Muscle layer of colon (tissue), 2 donors: ENCODE results near the gene BAG5.

Experiments
- H3K27ac ChIP-seq: one replicate; pipeline ENCODE4 v1.7.0; 2013; ENCODE audit warnings: low read depth, mild to moderate bottlenecking, low read length, moderate library complexity
- H3K27me3 ChIP-seq, 2 donors: one replicate each; pipeline ENCODE4 v1.7.0; 2013; ENCODE audit warnings: low read length in 2 of 2, mild to moderate bottlenecking in 2 of 2; ENCODE audit not compliant: insufficient read depth in 2 of 2, control insufficient read depth in 1 of 2
- H3K36me3 ChIP-seq: one replicate; pipeline ENCODE4 v1.7.0; 2013; ENCODE audit warnings: mild to moderate bottlenecking, low read length; ENCODE audit not compliant: insufficient read depth
- H3K4me1 ChIP-seq: one replicate; pipeline ENCODE4 v1.7.0; 2013; ENCODE audit warnings: mild to moderate bottlenecking, low read length; ENCODE audit not compliant: insufficient read depth
- H3K4me3 ChIP-seq, 2 donors: one replicate each; pipeline ENCODE4 v1.7.0; 2013; ENCODE audit warnings: low read length in 2 of 2, low read depth in 1 of 2, mild to moderate bottlenecking in 1 of 2, moderate library complexity in 1 of 2
- H3K9ac ChIP-seq: one replicate; pipeline ENCODE4 v1.7.0; 2013; ENCODE audit warnings: low read length
- H3K9me3 ChIP-seq: one replicate; pipeline ENCODE4 v1.7.0; 2013; ENCODE audit warnings: mild to moderate bottlenecking, low read length
- donor health status: abdominal sarcoma.
- donor health status: Adenocarcinoma of cecum.

BAG5 gene

DNA sequence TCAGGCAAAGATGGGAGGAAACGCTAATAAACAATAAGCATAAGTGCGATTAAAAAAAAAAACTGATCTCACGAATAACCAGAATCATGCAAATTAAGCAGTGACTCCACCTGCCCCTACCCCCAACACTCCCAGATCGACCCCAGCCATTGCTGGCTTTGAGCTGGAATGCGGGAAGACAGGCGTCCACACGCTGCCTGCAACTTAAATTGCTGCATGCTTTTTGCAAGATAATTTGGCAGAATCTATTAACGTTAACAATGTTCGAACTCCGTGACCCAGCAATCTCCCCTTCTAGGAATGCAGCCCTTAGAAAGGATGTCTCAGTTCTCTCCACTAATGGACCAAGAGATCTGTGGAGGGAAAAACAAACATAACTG is 38.9 kb downstream of the BAG5 start:
- no peak overlapping the region for H3K9ac ChIP-seq
- peaks cover 70% of the 10 kb centered on the region for H3K4me1 ChIP-seq
- H3K4me3 ChIP-seq, result peak overlapping the region in 1 of 2 donors; percentile 41
- H3K27me3 ChIP-seq, result no peaks in the 10 kb centered on the region
- peak overlapping the region; percentile 59 for H3K27ac ChIP-seq
- no peaks in the 10 kb centered on the region for H3K9me3 ChIP-seq
- peaks cover 15% of the 10 kb centered on the region for H3K36me3 ChIP-seq

DNA sequence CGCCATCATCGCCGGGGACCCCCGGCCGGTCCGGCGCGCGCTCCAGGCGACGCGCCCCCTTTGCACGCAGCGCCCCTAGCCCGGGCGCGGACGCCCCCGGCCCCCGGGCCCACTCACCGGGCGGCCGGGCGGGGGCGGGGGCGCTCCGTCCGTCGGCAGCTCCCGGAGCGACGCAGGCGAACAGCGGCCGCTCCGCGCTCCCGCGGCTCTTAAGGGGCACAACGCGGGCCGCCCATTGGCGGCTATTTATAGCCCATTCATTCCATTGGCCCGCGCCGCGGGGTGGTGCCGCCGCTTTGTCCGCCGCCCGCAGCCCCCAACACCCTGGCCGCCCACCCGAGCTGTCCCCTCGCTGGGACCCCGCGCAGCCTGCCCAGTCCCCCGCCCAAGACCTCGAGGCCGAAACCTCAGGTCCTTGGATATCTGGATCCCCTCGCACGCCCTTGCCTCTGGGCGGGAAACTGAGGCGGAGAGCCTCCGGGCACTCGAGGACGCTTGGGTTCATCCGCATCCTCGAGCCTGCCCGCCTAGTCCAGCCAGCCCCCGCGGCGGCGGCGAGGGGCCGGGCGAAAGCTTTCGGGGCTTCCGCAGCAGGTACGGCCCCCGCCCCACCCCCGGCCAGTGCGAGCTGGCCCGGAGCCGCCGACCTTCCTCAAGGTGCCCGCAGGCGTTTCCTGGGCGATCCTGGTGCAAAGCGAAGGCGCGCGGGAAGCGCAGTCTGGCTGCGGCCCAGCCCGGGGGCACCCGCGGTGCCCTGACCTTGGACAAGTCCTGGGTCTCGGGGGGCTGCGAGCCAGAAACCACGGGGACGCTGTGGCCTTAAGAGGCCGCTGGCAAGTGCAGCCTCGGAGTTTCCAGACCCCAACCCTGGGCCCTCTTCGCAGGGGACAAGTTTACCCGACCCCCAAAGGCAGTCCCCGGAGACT is 39.5 kb downstream of the BAG5 start, which contains the start of gene CKB:
Gene CKB (minus strand): TSS at position 182 of the 926 bp plus-strand sequence. CDS start 337 bp downstream, outside the sequence.
- Histone ChIP-seq H3K4me3 (peak within 1 kb of the TSS; percentile 66 to 71), H3K27ac (peak within 1 kb of the TSS; percentile 86), H3K9ac (peak within 1 kb of the TSS; percentile 57), H3K9me3 (no peaks in the 10 kb centered on the region), H3K36me3 (peaks cover 15% of the 10 kb centered on the region), H3K27me3 (no peaks in the 10 kb centered on the region), H3K4me1 (peaks cover 70% of the 10 kb centered on the region)

DNA sequence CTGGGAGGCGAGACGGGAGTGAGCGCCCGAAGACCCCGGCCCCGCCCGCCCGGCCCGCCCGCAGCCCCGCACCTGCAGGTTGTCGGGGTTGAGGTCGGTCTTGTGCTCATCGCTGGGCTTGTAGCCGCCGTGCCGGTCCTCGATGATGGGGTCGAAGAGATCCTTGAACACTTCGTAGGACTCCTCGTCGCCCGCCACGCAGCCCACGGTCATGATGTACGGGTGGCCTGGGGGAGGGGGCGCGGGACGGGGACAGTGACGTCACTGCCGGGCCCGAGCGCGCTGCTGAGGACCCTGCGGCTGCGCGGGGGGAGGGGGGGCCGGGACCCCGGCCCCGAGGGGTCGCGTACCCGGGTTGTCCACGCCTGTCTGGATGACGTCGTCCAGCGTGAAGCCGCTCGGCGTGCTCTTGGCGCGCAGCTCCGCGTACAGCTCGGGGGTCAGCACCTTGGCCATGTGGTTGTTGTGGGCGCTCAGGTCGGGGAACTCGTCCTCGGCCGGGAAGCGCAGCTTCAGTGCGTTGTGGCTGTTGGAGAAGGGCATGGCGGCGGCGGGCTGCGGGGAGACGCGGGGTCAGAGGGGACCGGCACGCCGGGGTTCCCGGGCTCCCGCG is 40.4 kb downstream of the BAG5 start:
- H3K27ac ChIP-seq, result peak overlapping the region; percentile 86
- H3K27me3 ChIP-seq, result no peaks in the 10 kb centered on the region
- peak overlapping the region; percentile 62 to 71 for H3K4me3 ChIP-seq
- peak overlapping the region; percentile 57 for H3K9ac ChIP-seq
- no peaks in the 10 kb centered on the region for H3K9me3 ChIP-seq
- peaks cover 70% of the 10 kb centered on the region for H3K4me1 ChIP-seq
- H3K36me3 ChIP-seq, result peaks cover 15% of the 10 kb centered on the region

DNA sequence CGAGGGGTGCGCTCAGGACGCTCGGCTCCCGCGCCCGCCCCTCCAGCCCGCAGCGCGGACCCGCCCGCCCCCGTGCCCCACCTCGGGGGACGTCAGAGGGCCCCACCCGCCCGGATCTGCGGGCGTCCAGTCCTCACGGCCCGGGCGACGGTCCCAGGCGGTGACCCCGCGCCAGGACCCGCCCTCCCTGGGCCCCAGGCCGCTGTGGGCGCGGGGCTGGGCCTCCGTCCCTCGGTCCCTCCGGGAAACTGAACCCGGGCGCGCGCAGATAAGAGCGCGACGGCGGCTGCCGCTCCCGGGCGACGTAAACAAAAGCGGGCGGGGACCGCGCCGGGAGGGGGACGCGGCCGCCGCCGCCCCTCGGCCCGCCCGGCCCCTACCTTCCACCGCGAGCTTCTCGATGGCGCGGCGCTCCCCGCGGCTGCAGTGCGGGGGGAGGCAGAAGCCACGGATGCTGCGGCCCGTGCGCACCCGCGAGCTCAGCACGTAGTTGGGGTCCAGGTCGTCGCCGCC is 41.0 kb downstream of the BAG5 start:
- H3K27ac ChIP-seq, result peak overlapping the region; percentile 86
- H3K9ac ChIP-seq, result no peak overlapping the region
- H3K4me1 ChIP-seq, result peaks cover 65% of the 10 kb centered on the region
- no peaks in the 10 kb centered on the region for H3K27me3 ChIP-seq
- no peaks in the 10 kb centered on the region for H3K9me3 ChIP-seq
- peak overlapping the region; percentile 62 to 65 for H3K4me3 ChIP-seq
- H3K36me3 ChIP-seq, result peaks cover 15% of the 10 kb centered on the region

DNA sequence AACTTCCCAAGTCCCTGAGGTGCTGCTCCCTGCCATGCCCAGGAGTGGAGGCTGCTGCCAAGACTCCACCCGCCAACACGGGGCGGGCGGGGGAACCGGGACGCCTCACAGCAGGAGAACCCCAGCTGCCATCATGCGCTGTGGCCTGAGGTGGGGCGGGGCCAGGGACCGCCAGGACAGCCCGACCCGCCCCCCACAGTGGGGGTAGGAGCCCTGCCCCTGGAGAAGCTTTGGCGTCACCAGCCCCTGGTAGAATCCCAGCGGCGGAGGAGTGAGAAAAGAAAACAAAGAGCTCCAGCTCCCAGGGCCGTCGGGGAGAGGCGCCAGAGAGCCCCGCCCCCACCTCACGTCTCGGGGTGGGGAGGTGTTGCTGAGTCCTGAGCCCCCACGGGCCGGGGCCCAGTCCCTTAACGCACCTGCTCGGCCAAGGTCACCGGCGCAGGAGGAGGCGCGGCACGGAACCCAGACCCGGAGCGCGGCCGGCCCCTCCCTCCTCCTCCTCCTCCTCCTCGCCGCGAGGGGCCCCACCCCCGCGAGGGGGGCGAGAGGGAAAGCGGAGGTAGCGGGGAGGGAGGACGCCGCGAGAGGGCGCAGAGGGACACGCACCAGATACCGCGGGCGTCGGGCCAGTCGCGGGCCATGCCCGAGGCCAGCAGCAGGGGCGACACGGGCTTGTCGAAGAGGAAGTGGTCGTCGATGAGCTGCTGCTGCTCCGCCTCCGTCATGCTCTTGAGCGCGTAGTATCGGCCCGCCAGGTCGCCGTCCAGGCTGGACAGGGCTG is 41.6 kb downstream of the BAG5 start:
- Histone ChIP-seq H3K4me3 (peak overlapping the region; percentile 62 to 65), H3K9ac (peak overlapping the region; percentile 27), H3K9me3 (no peaks in the 10 kb centered on the region), H3K36me3 (peaks cover 15% of the 10 kb centered on the region), H3K27me3 (no peaks in the 10 kb centered on the region), H3K27ac (peak overlapping the region; percentile 86), H3K4me1 (peaks cover 60% of the 10 kb centered on the region)

DNA sequence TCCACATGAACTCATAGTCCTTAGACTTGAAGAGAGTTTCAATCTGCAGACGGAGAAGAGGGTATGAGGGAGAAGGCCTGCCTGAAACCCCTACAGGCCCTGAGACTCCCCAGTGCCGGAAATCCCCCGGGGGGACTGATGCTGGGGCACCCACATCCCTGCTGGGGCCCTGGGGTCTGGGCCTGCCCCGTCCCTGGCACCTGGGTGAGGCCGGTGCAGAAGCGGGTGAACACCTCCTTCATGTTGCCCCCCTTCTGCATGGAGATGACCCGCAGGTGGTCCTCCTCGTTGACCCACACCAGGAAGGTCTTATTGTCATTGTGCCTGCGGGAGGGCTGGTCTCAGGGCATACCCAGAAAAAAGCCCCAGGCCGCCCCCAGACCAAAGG is 42.2 kb downstream of the BAG5 start:
- Histone ChIP-seq H3K27ac (peak overlapping the region; percentile 86), H3K4me3 (peak overlapping the region; percentile 34 to 65), H3K27me3 (no peaks in the 10 kb centered on the region), H3K4me1 (peaks cover 54% of the 10 kb centered on the region), H3K9ac (peak overlapping the region; percentile 27), H3K36me3 (peaks cover 15% of the 10 kb centered on the region), H3K9me3 (no peaks in the 10 kb centered on the region)

DNA sequence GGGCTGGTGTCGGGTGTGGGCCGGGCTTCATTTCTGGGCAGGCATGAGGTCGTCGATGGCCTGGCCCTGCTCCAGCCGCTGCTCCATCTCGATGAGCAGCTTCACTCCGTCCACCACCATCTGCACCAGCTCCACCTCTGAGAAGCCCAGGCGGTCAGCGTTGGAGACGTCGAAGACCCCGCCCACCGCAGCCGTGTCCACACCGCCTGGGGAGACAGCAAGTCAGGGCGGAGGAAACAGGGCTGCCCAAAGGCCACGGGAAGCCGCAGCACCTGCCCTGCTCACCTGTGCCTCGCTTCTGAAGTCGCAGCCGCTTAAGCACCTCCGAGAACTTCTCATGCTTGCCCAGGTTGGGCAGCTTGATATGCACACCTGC is 42.6 kb downstream of the BAG5 start:
- Histone ChIP-seq H3K27ac (peak overlapping the region; percentile 86), H3K27me3 (no peaks in the 10 kb centered on the region), H3K4me1 (peaks cover 50% of the 10 kb centered on the region), H3K9ac (peak overlapping the region; percentile 27), H3K36me3 (peaks cover 15% of the 10 kb centered on the region), H3K4me3 (peak overlapping the region; percentile 34 to 65), H3K9me3 (no peaks in the 10 kb centered on the region)

DNA sequence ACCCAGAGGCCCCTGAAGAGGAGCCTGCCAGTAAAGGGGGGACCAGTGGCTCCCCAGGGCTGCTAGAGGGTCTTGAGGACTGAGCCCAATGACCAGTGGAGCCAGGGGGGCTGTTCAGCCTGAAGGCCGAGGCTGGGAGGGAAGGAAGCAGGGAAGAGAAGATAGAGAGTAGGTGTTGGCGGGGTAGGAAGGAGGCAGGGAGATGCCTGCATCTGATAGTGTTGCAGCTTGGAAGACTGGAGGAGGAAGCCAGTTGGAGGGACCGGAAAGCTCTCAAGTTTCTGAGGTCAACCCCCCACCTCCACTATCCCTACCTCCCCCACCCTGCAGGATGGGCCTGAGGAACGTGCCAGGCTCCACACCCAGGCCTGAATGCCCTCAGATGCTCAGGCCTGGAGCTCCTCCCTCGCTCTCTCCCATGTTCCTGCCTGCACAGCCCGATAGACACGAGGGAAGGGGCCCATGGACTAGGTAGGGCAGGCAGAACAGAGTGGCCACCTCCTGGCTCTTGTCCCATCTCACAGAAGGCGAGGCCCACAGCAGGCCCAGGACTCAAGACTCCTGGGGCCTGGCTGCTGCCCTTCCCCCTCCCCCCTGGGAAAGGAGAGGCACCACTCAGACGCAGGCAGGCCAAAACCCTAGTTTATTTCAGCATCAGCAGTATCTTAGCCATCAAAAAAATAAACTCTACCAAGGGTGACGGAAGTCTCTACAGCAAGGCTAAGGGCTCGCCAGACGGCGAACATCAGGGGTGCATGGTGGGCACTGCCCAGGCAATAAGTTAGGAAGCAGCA is 43.2 kb downstream of the BAG5 start:
- H3K27me3 ChIP-seq, result no peaks in the 10 kb centered on the region
- no peak overlapping the region for H3K9ac ChIP-seq
- no peaks in the 10 kb centered on the region for H3K9me3 ChIP-seq
- H3K27ac ChIP-seq, result peak overlapping the region; percentile 86
- H3K36me3 ChIP-seq, result peaks cover 15% of the 10 kb centered on the region
- peaks cover 44% of the 10 kb centered on the region for H3K4me1 ChIP-seq
- peak overlapping the region in 1 of 2 donors; percentile 65 for H3K4me3 ChIP-seq

DNA sequence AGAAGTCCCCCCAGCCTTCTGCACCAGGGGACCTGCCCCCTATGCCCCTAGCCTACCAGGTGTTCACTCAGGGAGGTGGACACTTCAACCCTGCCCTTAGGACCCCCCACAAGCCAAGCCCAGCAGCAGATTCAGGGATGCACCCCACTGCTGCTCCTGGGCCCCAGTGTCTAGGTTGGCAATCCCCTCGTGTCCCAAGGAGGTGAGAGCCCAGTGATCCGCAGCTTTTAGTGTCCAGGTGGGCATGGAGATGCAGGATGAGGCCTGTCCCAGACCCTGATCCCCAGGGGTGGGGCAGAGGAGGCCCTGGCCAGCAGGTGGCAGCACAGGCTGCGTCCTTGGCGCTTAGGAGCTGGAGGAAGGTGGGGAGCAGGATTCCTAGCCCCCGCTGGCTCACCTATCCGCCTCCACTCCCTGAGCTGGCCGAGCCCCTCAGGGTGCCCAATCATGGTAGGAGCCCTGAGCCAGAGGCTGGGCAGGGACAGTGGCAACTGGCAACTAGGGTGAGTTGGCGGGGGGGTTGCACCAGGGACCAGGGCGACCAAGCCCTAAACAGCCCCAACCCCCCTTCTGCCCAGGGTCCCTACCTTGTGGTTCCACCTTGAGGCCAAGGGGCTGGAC is 43.9 kb downstream of the BAG5 start:
- H3K4me1 ChIP-seq, result peaks cover 45% of the 10 kb centered on the region
- no peaks in the 10 kb centered on the region for H3K27me3 ChIP-seq
- peaks cover 15% of the 10 kb centered on the region for H3K36me3 ChIP-seq
- no peaks in the 10 kb centered on the region for H3K9me3 ChIP-seq
- H3K4me3 ChIP-seq, result peak overlapping the region in 1 of 2 donors; percentile 65
- H3K9ac ChIP-seq, result no peak overlapping the region
- peak overlapping the region; percentile 86 for H3K27ac ChIP-seq

DNA sequence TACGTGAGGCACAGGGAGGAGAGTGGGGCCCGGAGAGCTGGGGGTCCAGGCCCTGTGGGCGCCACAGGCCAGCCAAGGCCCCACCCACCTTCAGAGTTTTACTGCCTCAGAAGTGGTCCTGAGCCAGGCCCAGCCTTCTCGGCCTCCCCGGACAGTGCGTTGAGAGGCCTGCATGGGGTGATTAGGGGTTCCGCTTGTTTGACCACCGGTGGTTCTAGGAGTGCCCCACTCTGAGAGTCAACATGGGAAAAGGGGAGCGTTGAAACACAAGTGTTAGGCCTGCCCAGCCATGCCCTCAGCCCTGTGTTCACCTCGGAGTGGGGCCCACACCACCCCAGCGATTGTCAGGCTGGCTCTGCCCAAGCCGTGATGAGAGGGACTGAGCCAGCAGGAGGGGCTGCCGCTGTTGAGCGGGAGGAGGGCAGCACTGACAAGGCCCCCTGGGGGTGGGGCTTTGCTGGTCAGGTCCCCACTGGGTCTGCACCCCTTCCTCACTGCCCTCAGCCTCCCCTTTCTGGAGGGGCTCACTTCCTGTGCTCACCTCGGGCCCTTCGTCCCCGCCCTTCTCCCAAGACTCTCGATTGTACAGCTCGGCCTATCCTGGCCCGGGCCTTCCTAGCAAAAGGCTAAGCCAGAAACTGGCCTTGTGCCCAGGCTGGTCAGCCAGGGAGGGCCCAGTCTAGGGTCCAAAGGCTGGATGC is 44.6 kb downstream of the BAG5 start:
- Histone ChIP-seq H3K36me3 (peaks cover 15% of the 10 kb centered on the region), H3K27me3 (no peaks in the 10 kb centered on the region), H3K9me3 (no peaks in the 10 kb centered on the region), H3K9ac (no peak overlapping the region), H3K27ac (peak overlapping the region; percentile 86), H3K4me3 (no peak overlapping the region), H3K4me1 (peaks cover 45% of the 10 kb centered on the region)
